Activated naive CD8-positive, alpha-beta T cell treated with anti-CD3 and anti-CD28 coated beads, Interleukin-2, amount 10 ng/mL, durations not matched to agents 7 days and 5 days (primary cell): ENCODE measurements around the gene PAM. TPM values are rescaled to one million over a fixed set of nuclear protein-coding genes. Genes with fewer than 3 reads are reported as not detected.

Experiments used
- ATAC-seq: fragments of 150-1000 bp; cut with Tn5 transposase; one replicate; pipeline ENCODE4 v1.10.0; 2021; ENCODE audit warnings: low read depth, moderate library complexity
- POLR2A ChIA-PET: fragments of 350-600 bp; sonication (Branson Sonifier 250); formaldehyde crosslinking; loops from one replicate; lab custom pipeline; 2021; ENCODE audit warnings: antibody characterized with exemption; lab: Charles Lee
- DNase-seq: peaks from one replicate; pipeline ENCODE4 v3.0.0; 2021
- H3K27ac Mint-ChIP-seq: one replicate; pipeline ENCODE4 v1.8.0; 2022; ENCODE audit warnings: mild to moderate bottlenecking, mixed read lengths
- H3K27me3 Mint-ChIP-seq: one replicate; pipeline ENCODE4 v1.8.0; 2022; ENCODE audit warnings: mild to moderate bottlenecking, moderate library complexity, mixed read lengths
- H3K36me3 Mint-ChIP-seq: one replicate; pipeline ENCODE4 v1.8.0; 2021; ENCODE audit warnings: mild to moderate bottlenecking, mixed read lengths
- H3K4me1 Mint-ChIP-seq: one replicate; pipeline ENCODE4 v1.8.0; 2021; ENCODE audit warnings: mixed read lengths
- H3K4me3 Mint-ChIP-seq: one replicate; pipeline ENCODE4 v1.8.0; 2022; ENCODE audit warnings: mild to moderate bottlenecking, moderate library complexity, mixed read lengths
- H3K9me3 Mint-ChIP-seq: one replicate; pipeline ENCODE4 v1.8.0; 2021; ENCODE audit warnings: mixed read lengths
- total RNA-seq, 2 experiments: library from RNA; stranded (reverse); gene quantifications; one replicate each; pipeline ENCODE4 v1.2.3, GENCODE V29; 2021

PAM gene
- total RNA-seq, 2 experiments from 2014 or later, result 28.5 to 31.2 TPM

DNA sequence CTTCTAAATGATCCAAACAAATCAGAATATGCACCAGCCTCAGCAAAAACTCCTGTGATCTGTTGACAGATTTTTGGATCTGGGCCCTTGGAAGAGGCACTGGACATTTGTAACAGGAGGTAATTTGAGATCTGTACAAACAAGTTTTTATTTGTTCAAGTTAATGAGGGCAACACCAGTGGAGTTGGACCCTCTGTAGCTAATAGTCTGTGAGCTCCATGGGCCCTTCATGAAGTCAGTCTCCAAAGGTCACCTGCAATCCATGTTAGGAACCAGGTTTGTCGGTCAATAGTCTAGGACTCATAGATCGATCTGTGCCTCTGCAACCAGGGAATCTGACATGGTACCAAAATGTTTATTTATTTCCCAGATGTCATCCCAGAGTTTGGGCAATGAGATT, 40.9 kb downstream of the PAM start:
- Mint-ChIP-seq H3K9me3 (no peaks in the 10 kb centered on the region), H3K4me3 (no peak overlapping the region), H3K4me1 (peaks cover 19% of the 10 kb centered on the region), H3K27ac (no peak overlapping the region), H3K36me3 (peaks cover 7% of the 10 kb centered on the region), H3K27me3 (no peaks in the 10 kb centered on the region)
- POLR2A ChIA-PET, result no interaction called here
- no peak for ATAC-seq
- DNase-seq, result no peak

- POLR2A ChIA-PET, result no interaction called here
- no peak overlapping the region for H3K27ac Mint-ChIP-seq
- H3K4me3 Mint-ChIP-seq, result no peak overlapping the region
- H3K9me3 Mint-ChIP-seq, result no peaks in the 10 kb centered on the region
- peaks cover 23% of the 10 kb centered on the region for H3K4me1 Mint-ChIP-seq
- H3K27me3 Mint-ChIP-seq, result no peaks in the 10 kb centered on the region
- ATAC-seq (no peak), DNase-seq (no peak)
- peaks cover 7% of the 10 kb centered on the region for H3K36me3 Mint-ChIP-seq
Observed at GRCh38 chr5:102796498-102796897, 41.4 kb downstream of the PAM start.

- DNase-seq, result no peak
- Mint-ChIP-seq H3K4me1 (peaks cover 25% of the 10 kb centered on the region), H3K36me3 (peaks cover 7% of the 10 kb centered on the region), H3K27me3 (no peaks in the 10 kb centered on the region), H3K9me3 (no peaks in the 10 kb centered on the region), H3K27ac (no peak overlapping the region), H3K4me3 (no peak overlapping the region)
- ATAC-seq, result no peak
- POLR2A ChIA-PET, result no interaction called here
Observed at GRCh38 chr5:102797322-102797884, 42.3 kb downstream of the PAM start.

- Mint-ChIP-seq H3K36me3 (peaks cover 10% of the 10 kb centered on the region), H3K4me3 (no peak overlapping the region), H3K27ac (no peak overlapping the region), H3K4me1 (peaks cover 29% of the 10 kb centered on the region), H3K27me3 (no peaks in the 10 kb centered on the region), H3K9me3 (no peaks in the 10 kb centered on the region)
- no peak for DNase-seq
- POLR2A ChIA-PET, result no interaction called here
- no peak for ATAC-seq
Observed at GRCh38 chr5:102798104-102798785, 43.1 kb downstream of the PAM start.

- DNase-seq (no peak), ATAC-seq (no peak)
- POLR2A ChIA-PET, result no interaction called here
- peaks cover 13% of the 10 kb centered on the region for H3K36me3 Mint-ChIP-seq
- no peaks in the 10 kb centered on the region for H3K27me3 Mint-ChIP-seq
- no peaks in the 10 kb centered on the region for H3K9me3 Mint-ChIP-seq
- no peak overlapping the region for H3K27ac Mint-ChIP-seq
- no peak overlapping the region for H3K4me3 Mint-ChIP-seq
- H3K4me1 Mint-ChIP-seq, result peaks cover 33% of the 10 kb centered on the region
Observed at GRCh38 chr5:102799017-102799416, 43.9 kb downstream of the PAM start.

DNA sequence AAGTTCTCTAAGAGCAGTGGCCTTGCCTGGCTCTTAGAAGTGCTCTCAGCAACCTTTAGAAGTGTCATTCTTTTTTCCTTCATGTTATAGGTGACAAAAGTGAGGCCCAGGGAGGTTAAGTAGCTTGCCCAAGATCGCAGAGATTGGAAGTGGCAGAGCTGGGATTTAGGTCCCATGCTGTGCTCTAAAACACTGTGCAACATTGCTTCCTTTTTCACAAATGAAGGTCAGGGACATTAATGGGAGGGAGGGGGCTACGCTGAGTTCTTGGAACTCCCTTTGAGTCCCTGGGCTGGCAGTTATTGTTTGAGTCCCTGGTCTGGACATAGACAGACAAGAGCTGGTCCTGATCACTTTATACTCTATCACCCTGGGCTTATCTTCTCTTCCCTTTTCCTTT, 45.3 kb downstream of the PAM start:
- POLR2A ChIA-PET, result interaction anchor here (1.0 kb wide), 1 partner anchor 316 kb away, joined by 3 read pairs; no protein-coding TSS in a partner anchor
- DNase-seq (no peak), ATAC-seq (no peak)
- Mint-ChIP-seq H3K27me3 (no peaks in the 10 kb centered on the region), H3K4me3 (no peak overlapping the region), H3K4me1 (peaks cover 34% of the 10 kb centered on the region), H3K27ac (no peak overlapping the region), H3K36me3 (peaks cover 13% of the 10 kb centered on the region), H3K9me3 (no peaks in the 10 kb centered on the region)

DNA sequence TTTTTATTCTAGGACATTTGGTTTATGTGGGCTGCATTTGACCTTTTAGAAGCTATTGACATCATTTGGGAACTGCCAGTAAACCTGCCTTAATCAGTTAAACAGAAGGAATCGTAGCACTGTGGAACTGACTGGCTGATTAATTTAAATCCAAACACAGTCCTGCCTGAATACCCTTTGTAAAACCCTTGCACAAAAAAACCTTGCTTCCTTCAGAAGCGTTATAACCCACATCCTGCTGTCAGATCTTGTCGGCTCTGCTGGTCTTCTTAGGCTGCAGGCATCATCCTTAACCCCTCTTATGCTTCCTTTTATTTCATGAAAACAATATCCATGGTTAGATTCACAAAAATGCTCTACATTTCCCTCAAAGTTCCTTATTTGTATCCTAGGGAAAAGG, 46.3 kb downstream of the PAM start:
- H3K27ac Mint-ChIP-seq, result peak overlapping the region; percentile 59

DNA sequence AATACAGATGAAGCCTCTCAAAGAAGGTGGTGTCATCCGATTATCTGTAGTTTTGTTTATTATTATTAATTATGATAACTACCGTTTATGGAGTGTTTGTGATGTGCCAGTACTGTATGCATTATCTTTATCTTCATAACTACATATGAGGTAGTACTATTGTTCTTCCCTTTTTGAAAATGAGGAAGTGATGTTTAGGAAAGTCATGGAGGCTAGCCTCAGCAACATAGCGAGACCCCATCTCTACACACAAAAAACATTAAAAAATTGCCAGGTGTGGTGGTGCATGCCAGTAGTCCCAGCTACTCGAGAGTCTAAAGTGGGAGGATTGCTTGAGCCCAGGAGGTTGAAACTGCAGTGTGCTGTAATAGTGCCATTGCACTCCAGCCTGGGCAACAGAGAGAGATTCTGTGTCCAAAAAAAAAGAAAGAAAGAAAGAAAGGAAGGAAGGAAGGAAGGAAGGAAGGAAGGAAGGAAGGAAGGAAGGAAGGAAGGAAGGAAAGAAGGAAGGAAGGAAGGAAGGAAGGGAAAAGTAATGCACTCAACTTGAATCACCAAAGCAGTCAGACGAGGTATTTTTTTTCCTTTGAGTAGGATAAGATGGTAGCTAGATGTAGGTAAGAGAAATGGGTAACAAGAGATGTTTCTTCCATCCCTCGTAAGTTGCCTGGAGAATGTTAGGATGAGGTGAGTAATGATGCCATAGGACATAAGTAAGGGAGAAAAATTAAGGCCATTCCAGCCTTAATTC, 47.8 kb downstream of the PAM start:
- H3K36me3 Mint-ChIP-seq, result peaks cover 8% of the 10 kb centered on the region
- H3K9me3 Mint-ChIP-seq, result no peaks in the 10 kb centered on the region
- no peak overlapping the region for H3K27ac Mint-ChIP-seq
- no peak overlapping the region for H3K4me3 Mint-ChIP-seq
- POLR2A ChIA-PET, result no interaction called here
- ATAC-seq (no peak), DNase-seq (no peak)
- no peaks in the 10 kb centered on the region for H3K27me3 Mint-ChIP-seq
- peaks cover 29% of the 10 kb centered on the region for H3K4me1 Mint-ChIP-seq

More for the DNA sequence above, 46.3 kb downstream of the PAM start:
- ATAC-seq (peak; percentile 99), DNase-seq (no peak)
- POLR2A ChIA-PET, result interaction anchor here (1.0 to 1.4 kb wide), 2 partner anchors 315 to 319 kb away, joined by 3 to 6 read pairs; partner anchors contain the start of genes GIN1 and PPIP5K2
- H3K4me3 Mint-ChIP-seq, result peak overlapping the region; percentile 48
- H3K27me3 Mint-ChIP-seq, result no peaks in the 10 kb centered on the region
- peaks cover 32% of the 10 kb centered on the region for H3K4me1 Mint-ChIP-seq
- peaks cover 11% of the 10 kb centered on the region for H3K36me3 Mint-ChIP-seq
- H3K9me3 Mint-ChIP-seq, result no peaks in the 10 kb centered on the region

DNA sequence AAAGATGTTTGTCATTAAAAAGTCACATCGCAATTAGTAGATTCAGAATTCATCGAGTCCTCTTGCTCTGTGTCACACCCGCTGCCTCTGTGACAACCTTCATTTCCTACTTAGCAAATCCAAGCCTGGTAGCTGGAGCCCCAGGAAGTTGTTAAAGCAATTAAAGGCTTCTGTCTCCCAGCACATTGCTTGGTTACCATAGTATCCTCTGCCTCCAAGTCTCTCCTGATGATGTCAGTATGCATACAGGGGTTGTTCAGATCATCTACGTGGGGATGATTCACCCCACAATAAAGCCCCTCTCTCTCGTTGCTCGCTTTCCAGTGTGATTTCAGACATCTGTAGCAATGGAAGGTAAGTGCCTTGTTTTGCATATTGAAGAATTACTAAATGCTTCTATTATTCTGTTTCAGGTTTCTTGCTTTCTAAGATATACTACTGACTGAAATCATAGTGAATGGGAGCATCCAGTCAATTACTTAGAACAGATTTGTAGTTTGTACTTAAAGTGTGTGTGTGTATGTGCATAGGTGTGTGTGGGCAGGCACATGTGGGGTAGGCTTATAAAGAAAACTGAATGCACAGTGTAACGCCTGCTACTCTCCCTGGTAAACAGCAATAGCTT, 52.9 kb downstream of the PAM start:
- Mint-ChIP-seq H3K4me1 (peaks cover 6% of the 10 kb centered on the region), H3K9me3 (no peaks in the 10 kb centered on the region), H3K36me3 (peaks cover 8% of the 10 kb centered on the region), H3K27ac (no peak overlapping the region), H3K4me3 (no peak overlapping the region), H3K27me3 (no peaks in the 10 kb centered on the region)
- ATAC-seq (no peak), DNase-seq (no peak)
- POLR2A ChIA-PET, result no interaction called here

DNA sequence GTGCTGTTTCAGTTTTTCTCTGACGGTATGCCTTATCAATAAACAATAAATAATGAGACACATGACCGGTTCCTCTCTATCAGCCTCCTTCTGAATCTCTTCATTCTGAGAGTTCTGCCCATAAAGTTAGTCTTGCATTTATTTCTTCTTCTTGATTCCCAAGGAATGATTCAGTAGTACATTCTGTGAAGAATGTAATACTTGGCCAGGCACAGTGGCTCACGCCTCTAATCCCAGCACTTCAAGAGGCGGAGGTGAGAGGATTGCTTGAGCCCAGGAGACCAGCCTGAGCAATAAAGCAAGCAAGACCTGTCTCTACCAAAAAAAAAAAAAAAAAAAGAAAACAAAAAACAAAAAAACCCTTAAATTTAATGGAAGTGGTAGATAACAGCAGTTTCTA, 53.9 kb downstream of the PAM start:
- POLR2A ChIA-PET, result no interaction called here
- H3K4me3 Mint-ChIP-seq, result no peak overlapping the region
- no peak overlapping the region for H3K27ac Mint-ChIP-seq
- peaks cover under 1% of the 10 kb centered on the region for H3K4me1 Mint-ChIP-seq
- no peaks in the 10 kb centered on the region for H3K27me3 Mint-ChIP-seq
- no peaks in the 10 kb centered on the region for H3K9me3 Mint-ChIP-seq
- no peak for DNase-seq
- ATAC-seq, result no peak
- peaks cover 7% of the 10 kb centered on the region for H3K36me3 Mint-ChIP-seq

DNA sequence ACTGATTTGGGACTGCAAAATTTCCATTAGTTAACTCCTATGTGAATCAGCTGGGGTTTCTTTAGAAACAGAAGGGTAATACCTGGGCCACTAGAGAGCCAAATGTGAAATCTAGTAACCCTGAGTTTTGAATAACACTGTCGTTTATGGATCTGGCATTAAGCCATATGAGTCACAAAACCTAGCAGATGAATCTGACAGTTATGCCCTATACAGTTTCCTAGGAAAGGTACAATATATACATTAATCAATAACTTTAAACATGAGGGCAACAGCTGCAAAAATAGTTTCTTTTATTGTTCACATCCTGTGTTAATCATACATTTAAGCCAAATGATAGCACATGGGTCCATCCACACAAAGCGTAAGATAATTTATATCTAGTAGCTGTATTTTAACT, 56.9 kb downstream of the PAM start:
- Mint-ChIP-seq H3K4me3 (no peak overlapping the region), H3K4me1 (peaks cover 8% of the 10 kb centered on the region), H3K36me3 (peaks cover 8% of the 10 kb centered on the region), H3K9me3 (no peaks in the 10 kb centered on the region), H3K27me3 (peaks cover 2% of the 10 kb centered on the region), H3K27ac (no peak overlapping the region)
- POLR2A ChIA-PET, result no interaction called here
- no peak for DNase-seq
- ATAC-seq, result no peak

DNA sequence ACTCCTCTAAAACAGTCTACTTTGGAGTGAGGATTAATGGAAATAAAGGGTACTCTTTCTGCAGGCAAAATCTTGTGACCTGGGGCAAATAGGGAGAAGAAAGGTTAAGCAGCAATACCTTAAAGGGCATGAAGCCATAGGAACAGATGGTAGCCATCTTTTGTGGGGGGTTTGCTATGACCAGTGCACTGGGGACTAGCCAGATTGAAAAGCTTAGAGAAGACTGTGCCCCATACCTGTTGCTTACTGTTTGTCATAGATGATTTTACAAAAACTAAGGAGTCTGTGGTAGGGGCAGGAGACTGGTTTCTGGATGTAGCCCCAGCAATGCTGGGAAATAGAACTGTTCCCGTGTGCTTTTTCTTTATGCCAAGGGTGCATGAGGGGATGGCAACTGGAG, 58.6 kb downstream of the PAM start:
- POLR2A ChIA-PET, result no interaction called here
- no peak overlapping the region for H3K27ac Mint-ChIP-seq
- no peak overlapping the region for H3K4me3 Mint-ChIP-seq
- ATAC-seq (no peak), DNase-seq (no peak)
- H3K4me1 Mint-ChIP-seq, result peaks cover 8% of the 10 kb centered on the region
- no peaks in the 10 kb centered on the region for H3K9me3 Mint-ChIP-seq
- peaks cover 8% of the 10 kb centered on the region for H3K36me3 Mint-ChIP-seq
- peaks cover 2% of the 10 kb centered on the region for H3K27me3 Mint-ChIP-seq

- H3K9me3 Mint-ChIP-seq, result no peaks in the 10 kb centered on the region
- POLR2A ChIA-PET, result no interaction called here
- ATAC-seq (no peak), DNase-seq (no peak)
- H3K36me3 Mint-ChIP-seq, result peaks cover 8% of the 10 kb centered on the region
- peaks cover 8% of the 10 kb centered on the region for H3K4me1 Mint-ChIP-seq
- no peak overlapping the region for H3K27ac Mint-ChIP-seq
- no peak overlapping the region for H3K4me3 Mint-ChIP-seq
- peaks cover 2% of the 10 kb centered on the region for H3K27me3 Mint-ChIP-seq
Observed at GRCh38 chr5:102815084-102815483, 60.0 kb downstream of the PAM start.
